Erythroblast (primary cell): ENCODE measurements around the gene C14orf132.

Source experiments
- GATA1 ChIP-seq: IDR thresholded peaks from 2 replicates; pipeline ENCODE4 v1.6.1; 2011; ENCODE audit warnings: low read depth, mild to moderate bottlenecking, control low read depth, low read length, moderate library complexity
- POLR2A ChIP-seq: IDR thresholded peaks from 2 replicates; pipeline ENCODE4 v1.6.1; 2011; ENCODE audit warnings: mild to moderate bottlenecking, low read length

GRCh38 chr14:96109596-96110355 lies 70.6 kb downstream of the C14orf132 start:
- TF ChIP-seq POLR2A = no peak
- no peak for TF ChIP-seq GATA1
